Bronchial epithelial cell (primary cell): Measurements from ENCODE around the gene MAN1B1. TPM values are rescaled to one million over a fixed set of nuclear protein-coding genes. Genes with fewer than 3 reads are reported as not detected.
"Not testable (repeated sequence)": the region's sequence is repeated elsewhere in the genome, so short reads cannot be mapped to it uniquely, and the experiment has no call there.

Experiments used
- DNase-seq: peaks from one replicate; pipeline ENCODE4 v3.0.0-alpha.2; 2010; ENCODE audit warnings: low read depth
- FAIRE-seq: peaks from 2 replicates; lab custom pipeline; 2011; peaks lifted over from hg19 to GRCh38; lab: Jason Lieb, UNC
- H3K27me3 ChIP-seq: 2 replicates; pipeline ENCODE4 v1.5.1; 2011; ENCODE audit warnings: low read length; ENCODE audit not compliant: control insufficient read depth, insufficient read depth
- H3K36me3 ChIP-seq: 2 replicates; pipeline ENCODE4 v1.5.1; 2011; ENCODE audit warnings: low read length; ENCODE audit not compliant: control insufficient read depth, insufficient read depth
- H3K4me3 ChIP-seq: 2 replicates; pipeline ENCODE4 v1.5.1; 2011; ENCODE audit warnings: mild to moderate bottlenecking, low read depth, low read length, control low read depth
- total RNA-seq: library from RNA; depleted of rRNA; stranded (reverse); fragments of >200 nt; gene quantifications from 2 replicates; pipeline ENCODE4 v1.2.1, GENCODE V29; 2014
- TF ChIP-seq, protein P1 (sequence below): IDR thresholded peaks from 2 replicates; pipeline ENCODE4 v1.5.1; 2011; ENCODE audit warnings: mild to moderate bottlenecking, moderate library complexity, low read length, control low read depth, inconsistent platforms; ENCODE audit not compliant: insufficient read depth, severe bottlenecking

MAN1B1 gene
- total RNA-seq, 1 donor from 2014 or later: 65.3 TPM

DNA sequence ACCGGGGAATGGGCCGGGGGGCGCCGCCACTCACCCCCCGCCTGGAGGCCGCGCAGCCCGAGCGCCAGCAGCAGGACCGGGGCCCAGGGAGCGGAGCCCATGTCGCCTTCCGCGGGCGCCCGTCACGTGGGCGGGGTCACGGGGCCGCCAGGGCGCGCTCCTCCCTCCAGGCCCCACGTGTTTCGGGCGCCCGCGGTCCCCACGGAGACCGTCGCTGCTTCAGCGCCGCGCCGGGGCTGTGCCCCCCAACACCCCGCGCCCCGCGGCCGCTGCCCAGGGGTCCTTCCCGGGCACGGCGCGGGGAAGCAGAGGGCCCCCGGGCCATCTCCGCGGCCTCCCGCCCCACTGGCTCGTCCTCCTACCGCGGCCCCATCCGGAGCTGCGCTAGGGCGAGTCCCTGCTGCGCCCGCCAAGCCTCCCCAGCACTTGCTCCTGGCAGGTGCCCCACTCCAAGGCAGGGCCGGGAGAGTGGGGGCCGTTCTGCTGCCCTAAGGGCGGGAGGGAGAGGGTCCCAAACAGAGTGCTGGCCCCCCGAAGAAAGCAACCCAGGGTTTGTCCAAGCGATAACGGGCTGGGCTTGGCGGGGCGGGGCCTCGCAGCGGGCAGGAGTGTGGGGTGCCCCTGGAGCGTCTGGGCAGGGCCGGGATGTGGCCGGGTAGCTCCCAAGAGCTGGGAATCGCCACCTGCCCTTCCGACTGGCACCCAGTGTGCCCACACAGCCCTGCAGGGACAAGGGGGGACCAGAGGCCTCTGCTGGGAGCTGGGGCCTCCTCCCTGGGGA, 28.0 kb downstream of the MAN1B1 start, which contains the start of gene DPP7:
Gene DPP7 (minus strand): TSS at position 121 of the 781 bp plus-strand sequence. CDS start 20 bp downstream, at position 101.
- FAIRE-seq (no peak), DNase-seq (no peak)
- Histone ChIP-seq H3K27me3 (peaks cover 2% of the 10 kb centered on the region), H3K4me3 (peak within 1 kb of the TSS; percentile 52), H3K36me3 (peaks cover 9% of the 10 kb centered on the region)
- TF ChIP-seq, protein P1, sequence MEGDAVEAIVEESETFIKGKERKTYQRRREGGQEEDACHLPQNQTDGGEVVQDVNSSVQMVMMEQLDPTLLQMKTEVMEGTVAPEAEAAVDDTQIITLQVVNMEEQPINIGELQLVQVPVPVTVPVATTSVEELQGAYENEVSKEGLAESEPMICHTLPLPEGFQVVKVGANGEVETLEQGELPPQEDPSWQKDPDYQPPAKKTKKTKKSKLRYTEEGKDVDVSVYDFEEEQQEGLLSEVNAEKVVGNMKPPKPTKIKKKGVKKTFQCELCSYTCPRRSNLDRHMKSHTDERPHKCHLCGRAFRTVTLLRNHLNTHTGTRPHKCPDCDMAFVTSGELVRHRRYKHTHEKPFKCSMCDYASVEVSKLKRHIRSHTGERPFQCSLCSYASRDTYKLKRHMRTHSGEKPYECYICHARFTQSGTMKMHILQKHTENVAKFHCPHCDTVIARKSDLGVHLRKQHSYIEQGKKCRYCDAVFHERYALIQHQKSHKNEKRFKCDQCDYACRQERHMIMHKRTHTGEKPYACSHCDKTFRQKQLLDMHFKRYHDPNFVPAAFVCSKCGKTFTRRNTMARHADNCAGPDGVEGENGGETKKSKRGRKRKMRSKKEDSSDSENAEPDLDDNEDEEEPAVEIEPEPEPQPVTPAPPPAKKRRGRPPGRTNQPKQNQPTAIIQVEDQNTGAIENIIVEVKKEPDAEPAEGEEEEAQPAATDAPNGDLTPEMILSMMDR: no peak

DNA sequence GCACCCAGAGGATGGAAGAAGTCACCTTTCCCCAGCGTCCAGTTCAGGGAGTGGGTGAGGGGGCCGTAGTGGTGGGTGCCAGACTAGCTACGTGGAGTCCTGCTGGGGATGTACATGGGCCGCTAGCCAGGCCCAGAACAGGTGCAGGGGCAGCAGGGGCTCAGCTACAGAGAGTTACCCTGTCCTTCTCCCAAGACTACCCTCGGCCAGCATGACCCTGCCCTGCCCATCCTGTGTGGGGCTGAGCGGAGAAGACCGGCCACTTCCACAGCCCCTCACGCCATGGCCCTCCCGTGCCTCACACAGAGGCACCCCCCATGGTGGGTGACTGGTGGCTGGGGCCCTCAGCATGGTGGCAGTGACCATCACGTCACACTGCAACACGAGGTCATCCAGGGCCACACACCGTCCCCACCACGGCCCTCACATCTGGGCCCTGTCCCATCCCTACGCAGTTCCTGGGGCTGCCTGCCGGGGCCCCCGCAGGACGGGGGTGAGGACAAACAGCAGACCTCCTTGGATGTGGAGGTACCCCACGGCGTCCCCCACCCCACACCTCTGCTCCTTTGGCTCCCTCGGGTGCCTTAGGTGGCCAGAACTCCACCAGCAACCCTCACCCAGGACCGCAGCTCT, 28.7 kb downstream of the MAN1B1 start:
- no peak overlapping the region for H3K4me3 ChIP-seq
- peaks cover 7% of the 10 kb centered on the region for H3K36me3 ChIP-seq
- DNase-seq: no peak
- no peak for FAIRE-seq
- TF ChIP-seq, protein P1: no peak
- peaks cover 2% of the 10 kb centered on the region for H3K27me3 ChIP-seq

DNA sequence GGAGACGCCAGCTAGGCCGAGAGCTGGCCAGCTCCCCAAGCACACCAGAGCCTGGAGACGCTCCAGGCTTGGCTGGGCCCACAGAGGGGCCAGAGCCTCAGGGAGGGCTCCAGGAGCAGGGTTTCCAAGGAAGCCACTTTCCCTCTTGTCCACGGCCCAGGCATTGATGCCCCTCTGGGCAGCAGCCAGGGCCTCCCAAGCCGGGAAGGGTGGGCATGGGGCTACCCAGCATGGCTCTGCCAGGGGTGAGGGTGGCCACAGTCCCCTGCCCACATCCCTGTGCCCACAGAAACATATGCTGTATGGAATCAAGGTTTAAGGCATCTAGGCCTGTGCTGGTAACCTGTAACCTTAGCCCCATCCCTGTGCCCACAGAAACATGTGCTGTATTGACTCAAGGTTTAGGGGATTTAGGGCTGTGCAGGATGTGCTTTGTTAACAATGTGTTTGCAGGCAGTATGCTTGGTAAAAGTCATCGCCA, 29.3 kb downstream of the MAN1B1 start:
- FAIRE-seq (no peak), DNase-seq (no peak)
- TF ChIP-seq, protein P1: no peak
- peaks cover 3% of the 10 kb centered on the region for H3K36me3 ChIP-seq
- H3K27me3 ChIP-seq: peaks cover 2% of the 10 kb centered on the region
- no peak overlapping the region for H3K4me3 ChIP-seq

DNA sequence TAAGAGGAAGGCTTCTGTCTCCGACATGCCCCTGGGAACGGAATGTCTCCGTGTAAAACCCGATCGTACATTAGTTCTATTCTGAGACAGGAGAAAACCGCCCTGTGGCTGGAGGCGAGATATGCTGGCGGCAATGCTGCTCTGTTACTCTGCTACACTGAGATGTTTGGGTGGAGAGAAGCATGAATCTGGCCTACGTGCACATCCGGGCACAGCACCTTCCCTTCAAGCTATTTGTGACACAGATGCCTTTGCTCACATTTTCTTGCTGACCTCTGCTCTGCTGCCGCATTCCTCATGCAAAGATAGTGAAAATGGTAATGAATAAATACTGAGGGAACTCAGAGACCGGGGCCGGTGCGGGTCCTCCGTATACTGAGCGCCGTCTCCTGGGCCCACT, 29.9 kb downstream of the MAN1B1 start:
- peaks cover 2% of the 10 kb centered on the region for H3K27me3 ChIP-seq
- TF ChIP-seq, protein P1: no peak
- H3K36me3 ChIP-seq: peaks cover 3% of the 10 kb centered on the region

DNA sequence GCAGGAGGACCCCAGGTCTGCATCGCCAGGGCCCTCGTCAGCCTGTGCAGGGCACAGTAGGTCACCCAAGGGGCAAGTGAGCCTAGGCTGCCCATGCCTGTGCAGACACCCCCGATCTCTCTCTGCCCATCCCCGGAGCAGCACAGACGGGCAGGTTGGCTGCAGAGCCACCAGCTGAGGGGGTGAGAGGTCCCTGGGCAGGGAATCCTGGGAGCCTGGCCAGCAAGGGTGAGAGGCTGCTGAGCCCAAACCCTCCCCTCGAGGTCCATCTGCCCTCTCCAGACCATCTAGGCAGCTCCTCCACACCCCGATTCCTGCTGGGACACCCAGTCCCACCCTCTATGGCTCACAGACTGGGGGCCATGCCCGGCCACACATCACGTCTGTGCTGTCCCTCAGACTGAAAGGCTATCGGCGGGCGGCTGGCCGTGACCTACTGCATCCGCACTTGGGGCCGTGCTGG, 30.5 kb downstream of the MAN1B1 start:
- H3K36me3 ChIP-seq: peaks cover 3% of the 10 kb centered on the region
- H3K4me3 ChIP-seq: no peak overlapping the region
- TF ChIP-seq, protein P1: no peak
- peaks cover 2% of the 10 kb centered on the region for H3K27me3 ChIP-seq
- FAIRE-seq (no peak), DNase-seq (no peak)

More for the DNA sequence above, 29.9 kb downstream of the MAN1B1 start:
- FAIRE-seq: no peak
- H3K4me3 ChIP-seq: no peak overlapping the region
- no peak for DNase-seq

DNA sequence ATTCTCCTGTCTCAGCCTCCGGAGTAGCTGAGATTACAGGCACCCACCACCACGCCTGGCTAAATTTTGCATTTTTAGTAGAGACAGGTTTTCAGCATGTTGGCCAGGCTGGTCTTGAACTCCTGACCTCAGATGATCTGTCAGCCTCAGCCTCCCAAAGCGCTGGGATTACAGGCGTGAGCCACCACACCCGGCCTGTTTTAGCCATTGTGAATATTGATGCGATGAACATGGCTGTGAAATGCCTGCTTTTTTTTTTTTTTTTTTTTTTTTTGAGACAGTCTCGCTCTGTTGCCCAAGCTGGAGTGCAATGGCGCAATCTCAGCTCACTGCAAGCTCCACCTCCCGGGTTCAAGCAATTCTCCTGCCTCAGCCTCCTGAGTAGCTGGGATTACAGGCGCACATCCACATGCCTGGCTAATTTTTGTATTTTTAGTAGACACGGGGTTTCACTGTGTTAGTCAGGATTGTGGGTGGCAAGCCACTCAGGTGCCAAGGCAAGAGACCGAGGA, 31.4 kb downstream of the MAN1B1 start:
- not testable (repeated sequence) for H3K36me3 ChIP-seq, H3K4me3 ChIP-seq, FAIRE-seq, H3K27me3 ChIP-seq, DNase-seq

DNA sequence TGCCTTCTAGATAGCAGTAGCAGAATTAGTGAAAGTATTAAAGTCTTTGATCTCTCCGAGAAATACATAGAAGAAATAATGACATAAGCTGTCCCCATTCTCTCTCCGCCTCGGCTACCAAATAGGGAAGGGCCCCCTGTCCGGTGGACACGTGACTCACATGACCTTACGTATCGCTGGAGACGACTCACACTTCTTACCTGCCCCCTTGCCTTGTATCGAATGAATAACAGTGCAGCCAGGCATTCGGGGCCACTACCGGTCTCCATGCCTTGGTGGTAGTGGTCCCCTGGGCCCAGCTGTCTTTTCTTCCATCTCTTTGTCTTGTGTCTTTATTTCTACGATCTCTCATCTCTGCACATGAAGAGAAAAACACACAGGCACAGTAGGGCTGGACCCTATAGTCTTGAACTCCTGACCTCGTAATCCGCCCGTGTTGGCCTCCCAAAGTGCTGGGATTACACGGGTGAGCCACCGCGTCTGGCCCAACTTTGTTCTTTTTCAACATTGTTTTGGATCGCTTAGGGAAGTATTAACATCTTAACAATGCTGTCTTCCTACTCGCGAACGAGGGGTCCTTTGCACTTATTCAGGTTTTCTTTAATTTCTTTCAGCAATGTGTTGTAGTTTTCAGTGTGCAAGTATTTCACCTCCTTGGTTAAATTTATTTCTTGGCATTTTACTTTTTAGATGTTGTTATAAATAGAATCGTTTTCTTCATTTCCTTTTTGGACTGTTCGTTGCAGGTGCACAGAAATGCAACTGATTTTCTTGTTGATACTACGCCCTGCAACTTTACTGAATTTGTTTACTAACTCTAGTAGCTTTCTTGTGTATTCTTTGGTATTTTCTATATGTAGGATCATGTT, 35.4 kb downstream of the MAN1B1 start:
- not testable (repeated sequence) for FAIRE-seq

DNA sequence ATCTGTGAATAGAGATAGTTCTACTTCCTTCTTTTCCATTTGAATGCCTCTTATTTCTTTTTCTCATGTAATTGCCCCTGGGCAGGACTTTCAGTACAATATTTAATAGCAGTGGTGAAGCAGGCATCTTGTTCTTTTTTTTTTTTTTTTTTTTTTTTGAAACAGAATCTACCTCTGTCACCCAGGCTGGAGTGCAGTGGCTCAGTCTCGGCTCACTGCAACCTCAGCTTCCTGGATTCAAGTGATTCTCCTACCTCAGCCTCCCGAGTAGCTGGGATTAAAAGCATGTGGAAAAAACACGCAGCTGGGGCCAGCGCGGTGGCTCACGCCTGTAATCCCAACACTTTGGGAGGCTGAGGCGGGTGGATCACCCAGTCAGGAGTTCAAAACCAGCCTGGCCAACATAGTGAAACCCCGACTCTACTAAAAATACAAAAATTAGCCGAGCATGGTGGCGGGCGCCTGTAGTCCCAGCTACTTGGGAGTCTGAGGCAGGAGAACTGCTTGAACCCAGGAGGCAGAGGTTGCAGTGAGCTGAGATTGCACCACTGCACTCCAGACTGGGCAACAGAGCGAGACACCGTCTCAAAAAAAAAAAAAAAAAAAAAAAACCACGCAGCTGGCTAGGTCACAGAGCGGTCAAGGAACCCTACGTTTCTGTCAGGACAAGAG, 36.1 kb downstream of the MAN1B1 start:
- not testable (repeated sequence) for H3K36me3 ChIP-seq, DNase-seq, H3K27me3 ChIP-seq, FAIRE-seq, H3K4me3 ChIP-seq

More for the DNA sequence above, 35.4 kb downstream of the MAN1B1 start:
- not testable (repeated sequence) for DNase-seq, H3K4me3 ChIP-seq, H3K36me3 ChIP-seq, H3K27me3 ChIP-seq
